Measurements from ENCODE around the gene ACADSB.
A peak's percentile ranks its signal among the peaks of the same experiment; 100 is the strongest.

ACADSB gene

DNA sequence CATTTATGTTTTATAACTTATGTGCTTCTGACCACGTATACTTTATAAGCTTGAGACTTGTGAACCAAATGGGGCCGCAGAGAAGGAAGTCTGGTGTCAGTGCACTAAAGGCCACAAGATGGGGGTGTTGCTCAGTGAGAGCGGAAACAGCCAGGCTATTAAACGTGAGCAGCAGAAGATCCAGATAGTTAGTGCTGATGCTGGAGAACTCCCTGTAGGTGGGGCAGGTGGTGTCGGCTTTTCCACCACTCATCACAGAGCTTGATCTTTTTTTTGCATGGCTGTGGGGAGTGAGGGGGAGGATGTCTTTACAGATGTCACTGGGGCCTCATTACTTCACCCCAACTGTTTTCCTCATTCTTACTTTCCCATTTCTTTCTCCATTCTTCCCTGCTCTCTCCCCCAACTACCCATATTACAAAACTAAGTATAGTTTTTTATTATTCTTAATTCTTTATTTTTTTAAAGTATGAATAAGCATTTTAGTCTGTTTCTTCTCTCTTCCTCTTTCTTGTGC is 34.7 kb downstream of the ACADSB start:
- DNase-seq, result peak; percentile 48

DNA sequence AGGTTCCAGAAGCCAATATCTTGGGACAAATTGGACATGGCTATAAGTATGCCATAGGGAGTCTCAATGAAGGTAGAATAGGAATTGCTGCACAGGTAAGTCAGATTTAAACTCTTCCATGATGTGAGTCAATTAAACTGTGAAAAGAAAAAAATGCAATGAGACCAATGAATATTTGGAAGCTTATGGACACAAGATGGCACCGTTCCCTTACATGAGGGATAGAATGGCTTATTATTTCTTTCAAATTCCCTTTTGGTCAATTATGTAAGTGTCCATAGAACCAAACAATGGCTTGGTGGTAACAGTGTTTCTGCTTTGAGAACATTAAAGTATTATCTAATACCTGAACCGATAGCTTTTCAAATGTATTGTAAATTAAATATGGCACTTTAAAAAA is 35.6 kb downstream of the ACADSB start:
- DNase-seq, result no peak

DNA sequence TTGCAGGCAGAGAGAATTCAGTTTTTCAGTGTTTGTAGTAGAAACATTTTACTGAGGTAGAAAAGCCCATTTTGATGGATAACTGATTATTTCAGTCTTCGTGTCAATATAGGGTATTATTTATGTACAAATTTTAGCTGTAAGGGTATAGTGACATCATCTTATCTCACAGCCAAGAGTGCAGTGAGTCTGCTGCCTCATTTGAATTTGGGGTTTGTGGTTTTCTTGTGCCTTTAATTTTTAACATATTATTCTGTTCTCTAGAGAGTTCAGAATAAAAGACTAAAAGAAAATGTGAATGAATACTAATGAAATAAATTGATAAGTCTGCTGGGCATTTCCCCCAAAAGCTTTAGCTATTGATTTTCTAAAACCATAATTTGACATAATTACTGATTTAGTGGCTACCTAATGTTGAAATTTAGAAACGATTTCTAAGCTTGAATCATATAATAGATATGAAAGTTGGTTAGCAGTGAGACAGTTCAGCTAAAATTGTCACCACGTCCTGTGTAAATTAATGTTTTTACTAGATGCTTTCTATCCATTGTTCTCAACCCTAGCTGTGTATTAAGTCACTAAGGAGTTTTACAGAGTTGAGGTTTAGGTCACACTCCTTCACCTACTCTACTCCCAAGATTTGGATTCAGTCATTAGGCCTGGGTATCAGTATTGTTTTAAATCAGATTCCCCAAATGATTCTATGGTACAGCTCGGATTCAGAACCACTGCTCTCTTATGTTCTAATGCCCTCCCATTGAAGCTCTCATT is 37.3 kb downstream of the ACADSB start:
- DNase-seq, result no peak

DNA sequence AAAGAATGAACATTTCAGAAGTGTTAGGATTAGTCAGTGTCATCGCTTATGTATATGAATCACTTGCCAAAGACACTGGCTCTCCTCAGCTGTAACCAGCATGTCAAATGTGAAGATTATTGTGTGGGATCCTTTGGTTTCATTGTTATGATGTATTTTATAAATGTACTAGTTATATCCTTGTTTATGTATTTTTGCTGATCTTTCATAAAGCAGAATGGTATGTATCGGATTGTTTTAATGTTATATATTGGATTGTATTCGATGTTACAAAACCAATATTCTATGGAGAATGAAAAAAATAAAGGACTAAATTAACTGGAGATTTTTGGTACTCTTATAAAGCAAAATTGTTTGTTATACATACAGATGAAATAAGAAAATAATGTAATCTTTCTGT is 49.2 kb downstream of the ACADSB start:
- DNase-seq, result no peak

DNA sequence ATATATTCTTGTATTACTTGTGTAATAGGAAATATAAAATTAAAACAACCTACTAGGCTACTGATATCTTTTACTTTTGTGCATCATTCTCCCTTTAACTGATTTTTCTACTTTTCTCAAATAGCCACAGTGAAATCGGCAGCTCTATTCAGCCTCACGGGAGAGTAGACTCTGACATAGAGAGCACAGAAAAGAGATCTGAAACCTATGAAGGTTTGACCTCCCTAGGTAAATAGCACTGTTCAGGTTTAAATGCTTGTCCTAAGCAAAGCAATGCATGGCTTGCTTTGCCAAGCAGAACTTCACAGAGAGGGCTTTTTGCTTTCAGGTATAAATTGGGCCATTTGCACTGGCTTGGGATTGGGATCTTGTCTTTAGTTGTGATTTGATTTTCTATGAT is 53.1 kb downstream of the ACADSB start:
- DNase-seq, result no peak

DNA sequence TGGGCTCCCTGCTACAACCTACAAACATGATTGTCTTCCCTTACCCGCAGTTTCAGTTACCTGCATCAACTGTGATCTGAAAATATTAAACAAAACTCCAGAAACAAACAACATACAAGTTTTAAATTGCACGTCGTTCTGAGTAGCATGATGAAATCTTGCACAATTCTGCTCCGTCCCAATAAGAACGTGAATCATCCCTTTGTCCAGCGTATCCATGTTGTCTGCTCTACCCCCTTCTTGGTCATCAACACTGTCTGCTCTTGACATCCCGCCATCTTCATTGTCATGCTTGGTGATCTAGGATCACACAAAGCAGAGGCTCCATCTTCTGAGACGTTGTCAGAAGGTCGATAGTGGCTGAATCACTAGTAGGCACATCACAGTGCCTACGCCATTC is 53.9 kb downstream of the ACADSB start:
- DNase-seq, result no peak

DNA sequence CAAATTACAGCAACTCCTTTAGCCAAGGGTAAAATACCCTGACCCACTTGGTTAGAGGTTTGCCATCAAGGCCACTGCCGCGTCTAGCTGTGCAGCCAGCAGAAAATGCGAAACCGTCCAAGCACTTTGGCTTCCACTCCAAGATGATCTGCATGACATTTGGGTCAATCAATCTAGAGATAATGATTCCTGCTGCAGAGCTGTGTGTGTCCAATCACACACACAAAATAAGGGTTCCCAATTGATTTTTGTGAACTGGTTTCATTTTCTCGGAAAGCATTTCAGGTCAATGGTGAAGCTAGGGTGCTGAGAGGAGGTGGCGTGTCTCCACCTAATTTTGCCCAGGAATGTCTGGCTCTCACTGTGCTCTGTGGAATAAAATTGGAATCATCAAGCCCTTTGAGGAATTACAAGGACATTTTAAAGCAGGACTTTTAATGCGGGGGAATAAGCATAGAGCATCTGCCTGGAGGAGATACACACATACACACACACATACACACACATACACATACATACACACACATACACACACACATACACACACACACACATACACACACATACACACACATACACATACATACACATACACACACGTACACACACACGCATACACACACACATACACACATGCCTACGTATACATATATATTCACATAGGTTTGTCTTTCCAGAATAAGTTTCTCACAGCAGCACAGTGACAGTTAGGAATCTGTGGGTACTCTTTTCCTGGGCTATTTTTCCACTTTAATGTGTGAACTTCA is 59.5 kb downstream of the ACADSB start:
- DNase-seq, result no peak

DNA sequence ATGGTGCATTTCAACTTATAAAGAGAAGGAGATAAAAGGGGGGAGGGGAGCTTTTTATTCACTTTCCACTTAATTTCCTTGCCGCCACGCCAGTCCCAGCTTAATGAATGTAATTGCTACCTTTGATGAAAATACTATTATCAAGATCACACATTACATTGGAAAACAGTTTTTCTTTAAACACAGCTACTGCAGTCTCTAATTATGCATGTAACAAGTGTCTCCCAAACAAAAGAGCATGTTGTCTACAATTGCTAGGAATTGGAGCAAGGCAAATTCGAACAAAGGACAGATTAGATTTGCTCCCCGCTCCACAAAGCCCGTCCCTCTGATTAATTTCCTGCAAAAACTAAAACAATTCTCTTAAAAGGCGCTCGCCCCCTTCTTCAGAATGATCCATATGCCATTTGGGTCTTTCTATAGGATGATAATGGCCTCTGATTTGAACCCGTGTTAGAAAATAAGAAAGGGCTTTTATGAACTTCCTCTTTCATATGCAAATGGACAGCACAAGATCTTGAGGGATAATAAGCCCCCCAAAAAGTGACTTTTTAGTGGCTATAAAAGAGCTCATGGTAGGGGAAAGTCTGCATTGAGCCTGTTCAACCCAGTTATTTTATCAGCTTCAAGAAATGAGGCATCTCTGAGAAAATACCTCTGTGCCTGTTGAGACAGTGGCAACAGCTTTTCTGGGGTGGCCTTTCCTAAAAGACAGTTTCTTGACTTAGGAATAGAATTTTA is 60.6 kb downstream of the ACADSB start:
- no peak for DNase-seq

DNA sequence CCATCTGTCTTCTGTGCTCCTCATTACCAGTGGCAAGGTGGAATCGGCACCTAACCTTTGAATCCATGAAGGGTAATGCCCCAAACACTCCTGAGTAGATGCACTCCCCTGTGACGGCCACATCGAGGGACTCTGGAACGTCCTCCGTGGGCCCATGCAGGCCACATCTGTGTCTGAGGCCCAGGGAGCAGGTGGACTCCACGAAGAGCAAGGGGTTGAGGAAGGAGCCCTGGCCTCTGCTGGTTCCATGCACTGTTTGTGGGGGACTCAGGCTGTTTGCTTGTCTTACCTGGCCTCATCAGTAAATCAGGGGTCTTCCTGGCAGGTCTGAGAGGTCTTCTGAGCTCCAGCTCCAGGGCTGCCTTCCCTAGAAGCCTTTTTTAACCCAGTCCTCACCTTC is 64.4 kb downstream of the ACADSB start:
- no peak for DNase-seq

DNA sequence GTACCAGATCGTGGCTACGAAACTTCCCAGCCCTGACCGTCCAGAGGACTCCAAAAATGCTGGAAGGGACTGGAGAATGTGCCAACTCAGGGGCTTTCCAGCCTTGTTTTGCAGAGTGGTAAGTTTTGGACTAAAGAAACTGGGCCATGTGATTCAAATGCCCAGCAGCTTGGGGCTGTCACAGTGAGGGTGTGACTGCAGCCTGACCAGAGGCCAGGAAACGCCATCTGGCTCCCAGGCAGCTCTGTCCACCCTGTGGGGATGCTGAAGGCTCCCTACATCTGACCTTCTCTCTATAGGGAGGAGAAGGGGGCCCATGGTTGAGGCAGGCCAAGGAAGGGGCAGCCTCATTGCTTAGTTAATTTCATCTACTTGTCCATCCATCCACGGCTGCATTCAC is 65.4 kb downstream of the ACADSB start:
- DNase-seq, result no peak

DNA sequence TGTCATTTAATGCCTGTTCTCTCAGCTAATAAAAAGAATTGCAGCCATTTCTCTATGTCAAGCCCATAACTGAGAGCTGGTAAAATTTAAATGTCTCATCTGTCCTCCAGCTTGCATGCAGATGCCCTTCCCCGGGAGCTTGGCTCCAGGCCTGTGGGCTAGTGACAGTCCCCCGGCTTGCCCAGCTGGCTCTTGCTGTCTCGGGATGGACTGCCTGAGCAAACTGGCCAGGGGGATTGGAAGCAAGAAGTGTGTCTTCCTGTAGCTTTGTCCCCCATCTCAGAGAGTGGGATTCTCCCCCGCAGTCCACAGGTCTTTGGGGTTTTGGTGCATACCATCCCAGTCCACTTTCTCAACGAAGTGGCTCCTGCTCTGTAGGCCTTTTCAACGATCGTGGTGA is 73.1 kb downstream of the ACADSB start:
- DNase-seq, result no peak

DNA sequence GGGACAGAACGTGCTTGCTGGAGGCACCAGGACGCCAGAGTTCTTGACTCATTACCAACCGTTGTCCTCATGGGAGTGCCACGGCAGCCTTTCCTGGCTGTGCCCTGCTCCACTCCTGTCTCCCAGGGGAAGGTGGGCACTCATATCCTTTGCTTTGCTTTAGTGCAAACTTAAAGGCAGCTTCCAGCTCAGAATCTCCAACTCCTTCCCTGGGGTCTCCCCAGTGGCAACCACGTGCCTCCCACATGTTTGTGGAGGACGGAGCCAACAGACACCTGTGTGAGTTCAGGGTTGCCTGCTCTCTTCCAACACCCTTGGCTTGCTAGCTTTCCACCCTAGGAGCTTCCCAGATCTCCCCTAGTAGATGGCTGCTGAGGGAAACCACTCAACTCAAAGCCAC is 75.0 kb downstream of the ACADSB start:
- no peak for DNase-seq

DNA sequence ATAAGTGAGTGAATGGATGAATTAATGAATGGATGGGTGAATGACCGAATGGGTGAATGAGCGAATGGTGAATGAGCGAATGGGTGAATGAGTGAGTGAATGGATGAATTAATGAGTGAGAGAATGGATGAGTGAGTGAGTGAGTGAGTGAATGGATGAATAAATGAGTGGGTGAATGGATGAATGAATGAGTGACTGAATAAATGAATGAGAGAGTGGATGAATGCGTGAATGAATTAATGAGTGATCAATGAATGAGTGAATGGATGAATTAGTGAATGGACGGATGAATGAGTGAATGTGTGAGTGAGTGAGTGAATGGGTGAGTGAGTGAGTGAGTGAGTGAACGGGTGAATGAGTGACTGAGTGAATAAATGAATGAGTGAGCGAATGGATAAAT is 77.5 kb downstream of the ACADSB start:
- no peak for DNase-seq

DNA sequence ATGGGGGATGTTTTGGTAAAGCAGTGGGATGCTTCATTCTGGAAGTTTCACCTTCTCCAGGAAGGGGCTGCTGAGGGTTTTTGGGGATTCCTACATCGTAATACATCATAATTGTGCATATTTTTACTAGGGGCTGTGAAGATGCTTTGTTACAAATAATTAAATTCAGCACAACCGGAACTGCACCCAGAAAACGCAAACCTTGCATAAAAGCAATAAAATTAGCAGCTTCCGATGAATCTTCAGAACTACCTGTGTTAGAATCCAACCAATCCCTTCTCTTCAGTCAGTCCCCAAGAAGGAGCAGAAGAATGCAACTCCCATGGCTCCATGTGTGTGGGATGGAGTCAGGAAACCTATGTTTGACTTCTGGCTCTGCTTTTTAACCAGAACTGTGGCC is 78.5 kb downstream of the ACADSB start:
- no peak for DNase-seq

DNA sequence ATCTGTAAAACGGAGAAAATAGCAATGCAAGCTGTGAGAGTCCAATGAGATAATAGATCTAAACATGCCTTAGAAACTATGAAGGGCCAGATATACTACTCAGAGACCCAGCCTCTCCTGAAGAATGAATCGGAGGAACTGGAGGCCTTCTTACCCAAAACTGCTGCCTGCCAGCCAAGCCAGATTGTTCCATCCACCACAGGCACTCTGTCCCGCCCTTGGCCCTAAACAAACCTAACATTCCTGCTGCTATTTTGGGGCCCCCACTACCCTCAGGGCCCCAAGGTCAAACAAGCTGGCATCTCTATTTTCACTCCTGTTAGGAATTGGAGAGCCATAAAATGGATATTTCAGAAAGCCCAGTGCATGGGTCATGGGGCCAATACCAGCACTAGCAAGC is 79.0 kb downstream of the ACADSB start:
- DNase-seq, result no peak

DNA sequence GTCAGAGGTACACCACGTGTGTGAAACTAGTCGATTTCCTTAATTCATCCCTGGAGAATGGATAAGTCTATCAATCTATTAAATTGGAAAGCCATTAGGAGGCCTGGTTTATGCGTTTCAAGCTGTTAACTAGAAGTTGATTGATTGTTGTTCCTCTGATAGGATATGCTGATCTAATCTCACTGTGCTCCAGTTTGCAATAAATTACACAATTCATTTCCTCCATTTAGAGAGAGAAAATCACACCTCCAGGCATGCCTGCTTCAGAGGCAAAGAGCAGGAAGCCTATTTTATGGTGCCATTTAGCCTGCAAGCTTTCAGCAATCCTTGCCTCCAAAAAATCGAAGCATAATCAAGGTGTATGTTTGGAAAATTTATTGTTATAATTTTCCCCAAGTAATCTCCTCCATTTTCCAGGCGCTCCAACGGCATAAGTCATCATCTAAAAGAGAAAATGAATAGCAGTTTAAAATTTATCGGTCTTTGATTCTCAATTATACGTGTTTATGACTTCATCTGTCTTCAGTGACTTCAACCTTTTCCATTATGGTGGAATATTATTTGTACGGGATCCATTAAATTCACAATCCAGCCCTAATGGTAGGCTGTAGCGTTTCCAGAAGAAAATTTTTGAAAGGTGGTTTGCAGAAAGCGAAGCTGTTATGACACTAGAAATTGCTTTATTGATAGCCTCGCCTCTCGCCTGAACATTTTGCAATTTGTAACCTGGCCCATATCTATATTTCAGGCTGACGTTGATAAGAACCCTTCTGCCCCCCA is 84.0 kb downstream of the ACADSB start:
- DNase-seq, result no peak

DNA sequence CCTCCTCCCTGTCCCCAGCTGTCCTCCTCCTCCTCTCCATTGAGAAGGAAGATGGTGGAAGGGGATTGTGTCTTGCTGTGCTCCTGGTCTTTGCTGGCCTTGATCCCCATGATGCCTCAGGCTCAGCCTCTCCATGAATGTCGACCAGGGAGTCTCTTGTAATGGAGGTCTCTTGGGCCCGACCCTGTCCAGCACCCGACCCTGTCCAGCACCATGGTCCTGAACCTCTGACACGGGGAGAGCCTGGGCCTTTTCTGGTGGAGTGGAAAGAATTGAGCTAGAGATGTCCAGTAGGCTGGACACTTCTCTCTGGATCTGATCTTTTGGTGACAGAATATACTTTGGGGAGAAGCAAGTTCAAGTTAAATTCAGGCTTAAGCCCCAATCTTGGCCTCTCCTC is 84.7 kb downstream of the ACADSB start:
- no peak for DNase-seq

DNA sequence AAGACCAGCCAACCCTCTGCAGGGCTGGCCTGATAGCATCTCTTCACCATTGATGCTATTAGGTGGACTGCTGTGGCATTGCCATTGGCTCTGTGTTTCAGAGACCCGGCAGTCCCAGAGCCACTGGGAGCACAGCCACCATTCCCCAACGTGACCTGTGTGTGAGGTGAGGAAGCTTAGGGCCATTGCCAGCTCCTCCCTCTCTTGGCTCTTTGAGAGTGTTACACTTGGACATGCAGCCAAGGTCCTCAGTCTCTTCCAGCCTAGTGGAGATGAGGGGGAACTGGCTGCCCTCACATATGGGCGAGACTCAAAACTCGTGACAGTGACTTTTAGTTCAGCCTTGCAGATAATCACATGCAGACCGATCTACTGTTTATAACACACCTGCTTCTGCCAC is 87.6 kb downstream of the ACADSB start:
- DNase-seq, result no peak

DNA sequence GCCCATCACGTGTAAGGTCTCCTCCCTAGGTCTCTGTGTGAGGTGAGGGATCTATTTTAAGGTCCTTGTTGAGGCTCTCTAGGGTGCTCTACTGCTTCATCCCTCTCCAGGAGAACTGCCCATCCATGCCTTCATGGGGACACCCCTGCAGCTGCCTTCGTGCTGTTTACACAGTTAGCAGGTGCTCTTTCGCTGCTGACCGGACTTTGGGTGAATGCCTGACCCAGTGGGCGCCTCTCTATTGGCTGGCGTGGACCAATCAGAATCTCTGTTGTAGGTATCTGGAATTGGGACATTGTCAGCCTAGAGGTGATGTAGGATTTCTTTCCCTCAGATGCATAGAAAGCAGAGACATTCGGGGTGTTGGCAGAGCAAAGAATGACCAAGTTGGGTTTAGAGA is 88.2 kb downstream of the ACADSB start:
- no peak for DNase-seq

DNA sequence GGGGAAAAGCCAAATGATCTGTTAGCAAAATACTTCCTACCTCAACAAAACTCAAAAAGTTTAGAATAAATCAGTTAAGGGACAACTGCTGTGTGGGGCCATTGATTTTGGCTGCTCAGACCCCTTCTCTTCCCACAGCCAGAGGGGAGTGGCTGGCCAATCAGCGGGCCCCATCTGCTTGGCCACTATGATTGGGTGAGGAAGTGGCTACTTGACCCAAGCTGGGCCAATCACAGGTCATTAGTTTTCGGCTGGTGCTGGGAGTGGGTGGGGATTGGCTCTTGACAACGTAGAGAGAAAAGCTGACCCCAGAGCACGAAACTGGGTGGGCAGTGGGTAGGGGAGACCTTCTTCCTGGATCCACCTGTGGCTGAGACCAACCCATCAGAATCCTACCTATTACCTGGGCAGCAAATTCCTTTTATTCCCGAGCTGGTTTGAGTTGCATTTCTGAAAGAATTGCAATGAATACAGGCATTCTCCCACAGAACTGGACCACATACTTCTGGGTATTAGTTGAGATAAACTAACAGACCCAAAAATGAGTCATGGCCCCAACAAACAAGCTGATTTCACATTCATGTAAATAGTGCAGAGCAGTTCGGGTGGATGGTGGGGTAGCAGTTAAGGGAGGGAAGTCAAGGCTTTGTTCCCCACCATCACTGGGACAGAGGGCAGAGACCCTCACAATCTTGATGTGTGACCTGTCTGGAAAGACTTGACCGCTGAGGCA is 91.4 kb downstream of the ACADSB start:
- no peak for DNase-seq

DNA sequence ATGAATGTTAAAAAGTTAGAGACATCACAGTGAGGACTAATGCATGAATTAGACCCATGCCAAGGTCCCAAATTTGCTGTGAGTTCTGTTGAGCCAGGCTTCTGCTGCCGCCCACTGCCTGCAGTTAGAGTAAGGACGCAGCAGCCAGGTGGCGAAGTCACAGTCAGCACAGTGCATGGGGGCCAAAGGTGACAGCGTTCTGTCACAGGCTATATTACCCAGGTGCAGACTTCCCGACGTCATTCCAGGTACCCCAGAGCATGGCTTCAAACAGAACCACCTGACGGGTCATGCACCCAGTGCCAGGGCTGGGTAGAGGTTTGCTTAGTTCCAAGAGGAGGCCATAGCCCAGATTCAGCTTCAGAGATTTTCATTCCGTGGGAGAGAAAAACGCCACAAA is 93.1 kb downstream of the ACADSB start:
- DNase-seq, result no peak

DNA sequence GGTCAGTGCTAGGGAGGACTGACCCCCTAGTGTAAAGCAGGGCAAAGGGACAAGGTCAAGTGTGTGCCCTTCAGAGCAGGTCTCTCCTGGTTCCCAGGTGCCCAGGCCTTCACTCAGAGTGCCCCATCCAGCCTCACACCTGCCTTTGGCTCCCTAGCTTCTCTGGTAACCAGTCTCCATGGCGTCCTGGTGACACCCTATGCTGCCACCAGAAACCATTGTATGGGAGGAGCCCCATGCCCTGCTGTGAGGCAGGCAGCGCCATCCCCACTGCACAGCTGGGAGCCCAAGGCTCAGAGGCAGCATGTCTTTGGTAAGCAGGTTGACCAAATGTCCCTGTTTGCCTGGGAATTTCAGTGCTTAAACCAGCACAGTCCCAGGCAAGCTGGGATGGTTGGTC is 93.9 kb downstream of the ACADSB start:
- DNase-seq, result no peak
